Measurements from ENCODE around the gene PCDH19. TPM values are rescaled to one million over a fixed set of nuclear protein-coding genes. Genes with fewer than 3 reads are reported as not detected.

PCDH19 gene
- total RNA-seq, 1 experiment from 2014 or later, result 0.08 TPM

DNA sequence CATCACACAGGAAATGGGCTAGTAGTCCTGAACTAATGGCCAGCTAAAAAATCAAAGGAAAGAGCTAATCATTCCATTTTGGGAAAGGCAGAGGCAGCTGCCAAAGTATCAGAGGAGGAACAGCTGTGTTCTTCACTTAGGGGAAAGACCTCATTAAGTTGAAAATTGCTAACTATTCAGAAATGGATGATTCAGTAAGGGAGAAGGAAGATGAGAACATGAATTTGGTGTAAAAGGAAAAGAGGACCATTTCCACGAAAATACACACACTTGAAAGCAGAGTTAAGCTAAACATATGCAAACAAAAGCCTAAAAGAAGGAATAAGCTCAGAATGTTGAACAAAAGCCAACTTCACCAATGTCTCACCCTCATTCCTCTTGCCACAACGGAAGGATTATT, 90.4 kb downstream of the PCDH19 start:
- Histone ChIP-seq H3K27ac (ENCODE audit: low read length) (no peak overlapping the region), H3K36me3 (ENCODE audit: control insufficient read depth, insufficient read depth, low read length) (no peaks in the 10 kb centered on the region), H3K9me3 (ENCODE audit: control insufficient read depth, insufficient read depth, low read depth, low read length) (no peaks in the 10 kb centered on the region), H3K4me1 (ENCODE audit: control insufficient read depth, insufficient read depth, low read length) (no peaks in the 10 kb centered on the region), H3K27me3 (ENCODE audit: control insufficient read depth, insufficient read depth, low read length) (no peaks in the 10 kb centered on the region), H3K4me3 (ENCODE audit: low read depth in 2 of 2, low read length in 2 of 2) (no peak overlapping the region)
- CTCF ChIA-PET, result no interaction called here
- POLR2A ChIA-PET, result no interaction called here
- no peak for TF ChIP-seq POLR2AphosphoS5 (IDR thresholded peaks at IDR 0.05; ENCODE audit: low read depth, low read length)
- TF ChIP-seq, protein P1, sequence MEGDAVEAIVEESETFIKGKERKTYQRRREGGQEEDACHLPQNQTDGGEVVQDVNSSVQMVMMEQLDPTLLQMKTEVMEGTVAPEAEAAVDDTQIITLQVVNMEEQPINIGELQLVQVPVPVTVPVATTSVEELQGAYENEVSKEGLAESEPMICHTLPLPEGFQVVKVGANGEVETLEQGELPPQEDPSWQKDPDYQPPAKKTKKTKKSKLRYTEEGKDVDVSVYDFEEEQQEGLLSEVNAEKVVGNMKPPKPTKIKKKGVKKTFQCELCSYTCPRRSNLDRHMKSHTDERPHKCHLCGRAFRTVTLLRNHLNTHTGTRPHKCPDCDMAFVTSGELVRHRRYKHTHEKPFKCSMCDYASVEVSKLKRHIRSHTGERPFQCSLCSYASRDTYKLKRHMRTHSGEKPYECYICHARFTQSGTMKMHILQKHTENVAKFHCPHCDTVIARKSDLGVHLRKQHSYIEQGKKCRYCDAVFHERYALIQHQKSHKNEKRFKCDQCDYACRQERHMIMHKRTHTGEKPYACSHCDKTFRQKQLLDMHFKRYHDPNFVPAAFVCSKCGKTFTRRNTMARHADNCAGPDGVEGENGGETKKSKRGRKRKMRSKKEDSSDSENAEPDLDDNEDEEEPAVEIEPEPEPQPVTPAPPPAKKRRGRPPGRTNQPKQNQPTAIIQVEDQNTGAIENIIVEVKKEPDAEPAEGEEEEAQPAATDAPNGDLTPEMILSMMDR (IDR thresholded peaks at IDR 0.05), result no peak
- TF ChIP-seq, protein P2, sequence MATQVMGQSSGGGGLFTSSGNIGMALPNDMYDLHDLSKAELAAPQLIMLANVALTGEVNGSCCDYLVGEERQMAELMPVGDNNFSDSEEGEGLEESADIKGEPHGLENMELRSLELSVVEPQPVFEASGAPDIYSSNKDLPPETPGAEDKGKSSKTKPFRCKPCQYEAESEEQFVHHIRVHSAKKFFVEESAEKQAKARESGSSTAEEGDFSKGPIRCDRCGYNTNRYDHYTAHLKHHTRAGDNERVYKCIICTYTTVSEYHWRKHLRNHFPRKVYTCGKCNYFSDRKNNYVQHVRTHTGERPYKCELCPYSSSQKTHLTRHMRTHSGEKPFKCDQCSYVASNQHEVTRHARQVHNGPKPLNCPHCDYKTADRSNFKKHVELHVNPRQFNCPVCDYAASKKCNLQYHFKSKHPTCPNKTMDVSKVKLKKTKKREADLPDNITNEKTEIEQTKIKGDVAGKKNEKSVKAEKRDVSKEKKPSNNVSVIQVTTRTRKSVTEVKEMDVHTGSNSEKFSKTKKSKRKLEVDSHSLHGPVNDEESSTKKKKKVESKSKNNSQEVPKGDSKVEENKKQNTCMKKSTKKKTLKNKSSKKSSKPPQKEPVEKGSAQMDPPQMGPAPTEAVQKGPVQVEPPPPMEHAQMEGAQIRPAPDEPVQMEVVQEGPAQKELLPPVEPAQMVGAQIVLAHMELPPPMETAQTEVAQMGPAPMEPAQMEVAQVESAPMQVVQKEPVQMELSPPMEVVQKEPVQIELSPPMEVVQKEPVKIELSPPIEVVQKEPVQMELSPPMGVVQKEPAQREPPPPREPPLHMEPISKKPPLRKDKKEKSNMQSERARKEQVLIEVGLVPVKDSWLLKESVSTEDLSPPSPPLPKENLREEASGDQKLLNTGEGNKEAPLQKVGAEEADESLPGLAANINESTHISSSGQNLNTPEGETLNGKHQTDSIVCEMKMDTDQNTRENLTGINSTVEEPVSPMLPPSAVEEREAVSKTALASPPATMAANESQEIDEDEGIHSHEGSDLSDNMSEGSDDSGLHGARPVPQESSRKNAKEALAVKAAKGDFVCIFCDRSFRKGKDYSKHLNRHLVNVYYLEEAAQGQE (IDR thresholded peaks at IDR 0.05; ENCODE audit: insufficient read depth in 1 of 2, low read depth in 2 of 2, low read length in 1 of 2), result no peak
- TF ChIP-seq TCF7L2 (IDR thresholded peaks at IDR 0.05; ENCODE audit: low read depth, low read length), result no peak
- TF ChIP-seq SIN3A (IDR thresholded peaks at IDR 0.05; ENCODE audit: borderline replicate concordance, insufficient read depth, low read depth, low read length), result no peak
- in situ Hi-C loops (cut with HindIII; ENCODE audit: low pct_unique_long_range_greater_than_20kb, low sequenced_read_pairs) (no loop called here), intact Hi-C loops (cut with micrococcal nuclease; ENCODE audit: unreplicated experiment) (no loop called here)
- ATAC-seq, result no peak
- no TSS peak for BruUV-seq (replicated peaks)
- no peak for DNase-seq (ENCODE audit: low read depth, low spot score)

DNA sequence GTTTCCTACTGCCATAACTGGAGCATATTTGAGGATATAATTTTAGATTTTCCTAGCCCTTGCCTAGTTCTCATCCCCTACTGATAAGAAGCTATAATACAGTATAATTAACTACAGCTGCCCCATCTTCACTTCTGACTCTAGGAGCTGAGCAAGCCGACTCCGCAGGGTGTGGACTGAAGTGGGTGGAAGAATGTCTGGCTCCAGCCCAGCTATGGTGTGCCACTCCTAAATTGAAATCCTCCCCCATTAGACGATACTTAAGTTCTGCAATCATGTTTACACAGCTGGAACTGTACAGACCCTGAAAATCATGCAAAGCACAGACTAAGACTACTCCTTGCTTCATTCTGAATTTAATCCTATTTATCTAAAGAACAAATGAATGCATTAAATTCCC, 93.1 kb downstream of the PCDH19 start:
- H3K4me3 ChIP-seq (ENCODE audit: low read depth in 2 of 2, low read length in 2 of 2), result no peak overlapping the region
- no peaks in the 10 kb centered on the region for H3K27me3 ChIP-seq (ENCODE audit: control insufficient read depth, insufficient read depth, low read length)
- H3K9me3 ChIP-seq (ENCODE audit: control insufficient read depth, insufficient read depth, low read depth, low read length), result no peaks in the 10 kb centered on the region
- in situ Hi-C loops (cut with HindIII; ENCODE audit: low pct_unique_long_range_greater_than_20kb, low sequenced_read_pairs), result no loop called here
- ATAC-seq (no peak), DNase-seq (ENCODE audit: low read depth, low spot score) (no peak)
- BruUV-seq (replicated peaks), result no TSS peak
- H3K4me1 ChIP-seq (ENCODE audit: control insufficient read depth, insufficient read depth, low read length), result no peaks in the 10 kb centered on the region
- no peaks in the 10 kb centered on the region for H3K36me3 ChIP-seq (ENCODE audit: control insufficient read depth, insufficient read depth, low read length)
- intact Hi-C loops (cut with micrococcal nuclease; ENCODE audit: unreplicated experiment), result no loop called here
- ChIA-PET POLR2A (no interaction called here), CTCF (no interaction called here)
- TF ChIP-seq SIN3A (IDR thresholded peaks at IDR 0.05; ENCODE audit: borderline replicate concordance, insufficient read depth, low read depth, low read length) (no peak), POLR2AphosphoS5 (IDR thresholded peaks at IDR 0.05; ENCODE audit: low read depth, low read length) (no peak), TCF7L2 (IDR thresholded peaks at IDR 0.05; ENCODE audit: low read depth, low read length) (no peak)
- TF ChIP-seq, protein P1 (IDR thresholded peaks at IDR 0.05), result no peak
- TF ChIP-seq, protein P2 (IDR thresholded peaks at IDR 0.05; ENCODE audit: insufficient read depth in 1 of 2, low read depth in 2 of 2, low read length in 1 of 2), result no peak
- no peak overlapping the region for H3K27ac ChIP-seq (ENCODE audit: low read length)

Data from Panc1 (cell line).